ENCODE measurements around the gene MUL1. TPM values are rescaled to one million over a fixed set of nuclear protein-coding genes. Genes with fewer than 3 reads are reported as not detected.
A peak's percentile ranks its signal among the peaks of the same experiment; 100 is the strongest.

MUL1 gene
- polyA plus RNA-seq, 6 donors from 2014 or later, result 28.5 to 85.5 (median 37.5) TPM

DNA sequence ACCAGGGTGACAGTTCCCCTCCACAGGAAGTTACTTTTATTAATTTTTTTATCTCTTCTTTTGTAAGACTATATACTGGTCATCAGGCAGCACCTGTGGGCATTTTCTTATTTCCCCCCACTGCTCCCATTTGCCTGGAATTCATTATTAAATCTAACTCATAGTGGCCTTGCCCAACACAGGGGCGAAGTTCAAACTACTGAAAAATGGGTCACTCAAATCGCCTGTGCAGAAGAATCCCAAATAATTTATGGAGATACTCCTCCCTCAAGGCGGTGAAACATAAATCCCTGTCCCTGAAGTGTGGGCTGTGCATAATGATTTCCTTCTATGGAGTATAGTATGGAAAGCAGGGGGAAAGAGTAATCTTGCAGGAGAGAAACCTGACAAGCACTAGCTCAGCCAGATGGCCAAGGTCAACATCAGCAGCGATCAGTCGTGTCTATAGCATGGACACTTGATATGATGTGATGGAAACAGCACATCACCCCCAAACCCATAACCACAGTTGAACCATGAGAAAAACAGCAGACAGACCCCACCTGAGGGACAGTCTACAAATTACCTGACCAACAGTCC, 29.8 kb downstream of the MUL1 start:
- Mint-ChIP-seq H3K4me3 (no peak overlapping the region), H3K27me3 (peaks cover 84 to 97% (median 95%) of the 10 kb centered on the region in 3 donors), H3K9me3 (peaks cover 0 to 2% (median 0%) of the 10 kb centered on the region in 7 donors), H3K4me1 (peaks cover 0 to 2% (median 2%) of the 10 kb centered on the region in 3 donors), H3K36me3 (no peaks in the 10 kb centered on the region), H3K27ac (peak overlapping the region in 1 of 6 donors; percentile 13)
- ATAC-seq (ENCODE audit: low read depth in 2 of 2) (no peak), DNase-seq (no peak)

- Mint-ChIP-seq H3K27me3 (peaks cover 81 to 97% (median 96%) of the 10 kb centered on the region in 3 donors), H3K27ac (no peak overlapping the region), H3K4me1 (peaks cover 0 to 3% (median 2%) of the 10 kb centered on the region in 3 donors), H3K4me3 (no peak overlapping the region), H3K9me3 (peaks cover 0 to 2% (median 0%) of the 10 kb centered on the region in 7 donors), H3K36me3 (no peaks in the 10 kb centered on the region)
- DNase-seq (no peak), ATAC-seq (ENCODE audit: low read depth in 2 of 2) (no peak)
These were observed 30.4 kb downstream of the MUL1 start for GRCh38 chr1:20477348-20478056.

GRCh38 chr1:20476265-20477038, 31.5 kb downstream of the MUL1 start:
- Mint-ChIP-seq H3K4me3 (no peak overlapping the region), H3K27ac (no peak overlapping the region), H3K9me3 (peaks cover 0 to 2% (median 0%) of the 10 kb centered on the region in 7 donors), H3K4me1 (peaks cover 0 to 6% (median 2%) of the 10 kb centered on the region in 3 donors), H3K36me3 (peaks cover 0 to 7% of the 10 kb centered on the region in 2 donors), H3K27me3 (peaks cover 81 to 97% (median 95%) of the 10 kb centered on the region in 3 donors)
- ATAC-seq (ENCODE audit: low read depth in 2 of 2), result no peak
- DNase-seq, result no peak

DNA sequence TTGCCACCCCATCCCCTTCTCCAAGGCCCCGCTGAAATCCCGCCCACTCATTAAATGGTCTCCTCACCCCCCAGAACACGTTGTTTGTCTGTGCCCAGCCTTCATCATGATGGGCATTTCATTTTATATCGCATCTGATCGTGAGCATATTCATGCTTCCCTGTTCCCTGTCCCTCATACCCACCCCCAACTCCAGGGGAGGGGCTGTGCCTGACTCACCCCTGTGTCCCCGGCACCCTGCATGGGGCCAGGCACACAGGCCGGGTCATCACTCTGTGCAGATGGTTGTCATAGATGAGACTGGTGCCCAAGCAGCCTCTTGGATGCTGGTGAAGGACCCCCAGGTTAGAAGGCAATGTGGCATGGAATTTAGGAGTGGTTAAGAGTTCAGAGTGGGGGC, 33.0 kb downstream of the MUL1 start:
- H3K9me3 Mint-ChIP-seq, result peaks cover 0 to 2% (median 0%) of the 10 kb centered on the region in 7 donors
- peaks cover 0 to 7% of the 10 kb centered on the region in 2 donors for H3K36me3 Mint-ChIP-seq
- peaks cover 0 to 6% (median 2%) of the 10 kb centered on the region in 3 donors for H3K4me1 Mint-ChIP-seq
- DNase-seq (no peak), ATAC-seq (ENCODE audit: low read depth in 2 of 2) (no peak)
- no peak overlapping the region for H3K4me3 Mint-ChIP-seq
- peak overlapping the region in 2 of 6 donors; percentile 75 to 78 for H3K27ac Mint-ChIP-seq
- H3K27me3 Mint-ChIP-seq, result peaks cover 79 to 91% (median 91%) of the 10 kb centered on the region in 3 donors

DNA sequence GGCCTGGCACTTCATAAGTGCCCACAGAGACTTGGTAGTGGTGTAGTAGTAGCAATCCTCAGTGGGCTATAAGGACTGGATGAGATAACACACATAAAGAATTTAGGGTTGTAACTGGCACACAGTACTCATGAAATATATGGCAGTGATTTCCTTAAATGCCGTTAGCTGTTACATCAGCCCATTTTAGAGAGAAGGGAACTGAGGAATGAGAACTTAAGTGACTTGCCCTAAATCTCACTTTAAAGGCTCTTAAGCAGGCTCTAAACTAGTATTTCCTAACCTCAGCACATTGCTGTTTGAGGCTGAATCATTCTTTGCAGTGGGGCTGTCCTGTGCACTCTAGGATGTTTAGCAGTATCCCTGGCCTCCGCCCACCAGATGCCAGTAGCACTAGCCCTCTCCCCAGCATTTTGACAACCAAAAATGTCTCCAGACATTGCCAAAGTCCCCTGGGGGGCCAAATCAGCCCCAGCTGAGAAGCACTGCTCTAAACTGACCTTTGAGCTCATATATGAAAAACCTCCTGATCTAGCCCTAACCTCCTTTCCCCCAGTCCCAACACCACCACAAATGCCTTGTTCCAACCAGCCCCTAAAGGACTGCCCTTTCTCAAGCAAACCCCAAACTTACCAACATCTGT, 33.5 kb downstream of the MUL1 start:
- Mint-ChIP-seq H3K4me1 (peaks cover 0 to 6% (median 2%) of the 10 kb centered on the region in 3 donors), H3K9me3 (peaks cover 0 to 2% (median 0%) of the 10 kb centered on the region in 7 donors), H3K4me3 (no peak overlapping the region), H3K27me3 (peaks cover 79 to 91% (median 91%) of the 10 kb centered on the region in 3 donors), H3K36me3 (peaks cover 0 to 7% of the 10 kb centered on the region in 2 donors), H3K27ac (peak overlapping the region in 2 of 6 donors; percentile 75 to 78)
- ATAC-seq (ENCODE audit: low read depth in 2 of 2) (no peak), DNase-seq (no peak)

DNA sequence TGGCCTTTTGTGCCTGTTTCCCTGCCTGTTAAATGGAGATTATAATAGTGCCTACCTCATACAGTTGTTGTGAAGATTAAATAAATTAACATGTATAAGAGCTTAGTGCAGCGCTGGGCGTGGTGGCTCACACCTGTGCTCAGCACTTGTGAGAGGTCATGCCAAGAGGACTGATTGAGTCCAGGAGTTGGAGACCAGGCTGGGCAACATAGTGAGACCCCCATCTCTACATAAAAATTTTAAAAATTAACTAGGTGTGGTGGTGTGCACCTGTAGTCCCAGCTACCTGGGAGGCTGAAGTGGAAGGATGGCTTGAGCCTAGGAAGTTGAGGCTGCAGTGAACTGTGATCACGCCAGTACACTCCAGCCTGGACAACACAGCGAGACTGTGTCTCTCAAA, 34.1 kb downstream of the MUL1 start:
- H3K27me3 Mint-ChIP-seq, result peaks cover 79 to 90% (median 90%) of the 10 kb centered on the region in 3 donors
- peaks cover 0 to 2% (median 0%) of the 10 kb centered on the region in 7 donors for H3K9me3 Mint-ChIP-seq
- peaks cover 0 to 6% (median 2%) of the 10 kb centered on the region in 3 donors for H3K4me1 Mint-ChIP-seq
- ATAC-seq (ENCODE audit: low read depth in 2 of 2), result no peak
- H3K36me3 Mint-ChIP-seq, result peaks cover 0 to 7% of the 10 kb centered on the region in 2 donors
- DNase-seq, result no peak
- H3K27ac Mint-ChIP-seq, result peak overlapping the region in 1 of 6 donors; percentile 50
- no peak overlapping the region for H3K4me3 Mint-ChIP-seq

GRCh38 chr1:20472860-20473711, 34.9 kb downstream of the MUL1 start:
- Mint-ChIP-seq H3K4me1 (peaks cover 0 to 6% (median 2%) of the 10 kb centered on the region in 3 donors), H3K9me3 (peaks cover 0 to 2% (median 0%) of the 10 kb centered on the region in 7 donors), H3K27me3 (peaks cover 78 to 85% (median 84%) of the 10 kb centered on the region in 3 donors), H3K4me3 (peak overlapping the region in 1 of 8 donors; percentile 42), H3K27ac (no peak overlapping the region), H3K36me3 (peaks cover 0 to 7% of the 10 kb centered on the region in 2 donors)
- DNase-seq (no peak), ATAC-seq (ENCODE audit: low read depth in 2 of 2) (peak in 1 of 2 donors; percentile 25)

GRCh38 chr1:20472121-20472520, 35.8 kb downstream of the MUL1 start:
- DNase-seq (no peak), ATAC-seq (ENCODE audit: low read depth in 2 of 2) (no peak)
- H3K4me3 Mint-ChIP-seq, result peak overlapping the region in 1 of 8 donors; percentile 53
- peaks cover 0 to 7% of the 10 kb centered on the region in 2 donors for H3K36me3 Mint-ChIP-seq
- no peak overlapping the region for H3K27ac Mint-ChIP-seq
- peaks cover 0 to 6% (median 2%) of the 10 kb centered on the region in 3 donors for H3K4me1 Mint-ChIP-seq
- peaks cover 0 to 2% (median 0%) of the 10 kb centered on the region in 7 donors for H3K9me3 Mint-ChIP-seq
- peaks cover 74 to 85% (median 84%) of the 10 kb centered on the region in 3 donors for H3K27me3 Mint-ChIP-seq

- H3K27me3 Mint-ChIP-seq, result peaks cover 68 to 84% (median 68%) of the 10 kb centered on the region in 3 donors
- DNase-seq (no peak), ATAC-seq (ENCODE audit: low read depth in 2 of 2) (no peak)
- H3K4me3 Mint-ChIP-seq, result no peak overlapping the region
- H3K9me3 Mint-ChIP-seq, result peaks cover 0 to 3% (median 0%) of the 10 kb centered on the region in 7 donors
- peaks cover 0 to 6% (median 2%) of the 10 kb centered on the region in 3 donors for H3K4me1 Mint-ChIP-seq
- peaks cover 0 to 7% of the 10 kb centered on the region in 2 donors for H3K36me3 Mint-ChIP-seq
- H3K27ac Mint-ChIP-seq, result no peak overlapping the region
These were observed 37.8 kb downstream of the MUL1 start for GRCh38 chr1:20470194-20470593.

GRCh38 chr1:20469406-20470076, 38.4 kb downstream of the MUL1 start:
- ATAC-seq (ENCODE audit: low read depth in 2 of 2) (no peak), DNase-seq (no peak)
- Mint-ChIP-seq H3K27me3 (peaks cover 61 to 81% (median 62%) of the 10 kb centered on the region in 3 donors), H3K36me3 (peaks cover 0 to 7% of the 10 kb centered on the region in 2 donors), H3K27ac (no peak overlapping the region), H3K4me3 (no peak overlapping the region), H3K4me1 (peaks cover 0 to 6% (median 2%) of the 10 kb centered on the region in 3 donors), H3K9me3 (peaks cover 0 to 4% (median 0%) of the 10 kb centered on the region in 7 donors)

- no peaks in the 10 kb centered on the region for H3K36me3 Mint-ChIP-seq
- ATAC-seq (ENCODE audit: low read depth in 2 of 2) (no peak), DNase-seq (no peak)
- H3K4me1 Mint-ChIP-seq, result no peaks in the 10 kb centered on the region
- no peak overlapping the region for H3K4me3 Mint-ChIP-seq
- peaks cover 0 to 5% (median 0%) of the 10 kb centered on the region in 7 donors for H3K9me3 Mint-ChIP-seq
- no peak overlapping the region for H3K27ac Mint-ChIP-seq
- peaks cover 34 to 53% (median 37%) of the 10 kb centered on the region in 3 donors for H3K27me3 Mint-ChIP-seq
These were observed 41.7 kb downstream of the MUL1 start for GRCh38 chr1:20466273-20466672.
